HL-60 (cell line): ENCODE results near the gene LRRC42.

Source experiments
- DNase-seq, 2 experiments: peaks; one replicate each; pipeline ENCODE4 v3.0.0-alpha.2; 2010 to 2020; ENCODE audit warnings: low read depth in 1 of 2, low spot score in 1 of 2
- H3K27ac ChIP-seq: fragments of 250-450 bp; sonication (Bioruptor Pico); replicated peaks from 2 replicates; pipeline ENCODE4 v1.5.1; 2020; ENCODE audit warnings: mild to moderate bottlenecking, moderate library complexity
- H3K27me3 ChIP-seq: fragments of 250-450 bp; sonication (Bioruptor Pico); 2 replicates; pipeline ENCODE4 v1.5.1; 2021; ENCODE audit warnings: mild to moderate bottlenecking, moderate library complexity; ENCODE audit not compliant: insufficient read depth, poor library complexity, severe bottlenecking
- H3K4me3 ChIP-seq: replicated peaks from 2 replicates; pipeline ENCODE4 v1.5.1; 2011; ENCODE audit warnings: mild to moderate bottlenecking, control low read depth, low read length; ENCODE audit not compliant: insufficient read depth
- GABPA ChIP-seq: IDR thresholded peaks from 2 replicates; pipeline ENCODE4 v1.6.1; 2012; ENCODE audit warnings: low read depth
- POLR2AphosphoS5 ChIP-seq: IDR thresholded peaks from 2 replicates; pipeline ENCODE4 v1.6.1; 2012; ENCODE audit warnings: low read depth
- REST ChIP-seq: IDR thresholded peaks from 2 replicates; pipeline ENCODE4 v1.6.1; 2012; ENCODE audit warnings: low read depth; ENCODE audit not compliant: insufficient replicate concordance
- SPI1 ChIP-seq: IDR thresholded peaks from 2 replicates; pipeline ENCODE4 v1.6.1; 2012; ENCODE audit warnings: low read depth, mild to moderate bottlenecking, borderline replicate concordance
- TF ChIP-seq, protein P1 (sequence below): IDR thresholded peaks from one replicate; pipeline ENCODE4 v1.5.1; 2011; ENCODE audit warnings: low read length, control low read depth, inconsistent platforms; ENCODE audit not compliant: insufficient read depth

Gene LRRC42

DNA sequence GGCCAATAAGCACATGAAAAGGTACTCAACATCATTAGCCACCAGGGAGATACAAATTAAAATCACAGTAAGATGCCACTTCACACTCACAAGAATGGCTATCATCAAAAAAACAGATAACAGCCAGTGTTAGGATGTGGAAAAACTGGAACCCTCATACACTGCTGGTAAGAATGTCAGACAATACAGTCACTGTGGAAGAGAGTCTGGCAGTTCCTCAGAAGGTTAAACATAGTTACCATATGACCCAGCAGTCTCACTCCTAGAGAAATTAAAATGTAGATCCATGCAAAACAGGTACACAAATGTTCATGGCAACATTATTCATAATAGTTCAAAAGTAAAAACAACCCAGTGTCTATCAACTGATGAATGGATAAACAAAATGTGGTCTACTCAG is 38.6 kb downstream of the LRRC42 start:
- Histone ChIP-seq H3K27ac (no peak overlapping the region), H3K4me3 (no peak overlapping the region), H3K27me3 (no peaks in the 10 kb centered on the region)
- TF ChIP-seq REST (no peak), SPI1 (no peak)
- TF ChIP-seq, protein P1, sequence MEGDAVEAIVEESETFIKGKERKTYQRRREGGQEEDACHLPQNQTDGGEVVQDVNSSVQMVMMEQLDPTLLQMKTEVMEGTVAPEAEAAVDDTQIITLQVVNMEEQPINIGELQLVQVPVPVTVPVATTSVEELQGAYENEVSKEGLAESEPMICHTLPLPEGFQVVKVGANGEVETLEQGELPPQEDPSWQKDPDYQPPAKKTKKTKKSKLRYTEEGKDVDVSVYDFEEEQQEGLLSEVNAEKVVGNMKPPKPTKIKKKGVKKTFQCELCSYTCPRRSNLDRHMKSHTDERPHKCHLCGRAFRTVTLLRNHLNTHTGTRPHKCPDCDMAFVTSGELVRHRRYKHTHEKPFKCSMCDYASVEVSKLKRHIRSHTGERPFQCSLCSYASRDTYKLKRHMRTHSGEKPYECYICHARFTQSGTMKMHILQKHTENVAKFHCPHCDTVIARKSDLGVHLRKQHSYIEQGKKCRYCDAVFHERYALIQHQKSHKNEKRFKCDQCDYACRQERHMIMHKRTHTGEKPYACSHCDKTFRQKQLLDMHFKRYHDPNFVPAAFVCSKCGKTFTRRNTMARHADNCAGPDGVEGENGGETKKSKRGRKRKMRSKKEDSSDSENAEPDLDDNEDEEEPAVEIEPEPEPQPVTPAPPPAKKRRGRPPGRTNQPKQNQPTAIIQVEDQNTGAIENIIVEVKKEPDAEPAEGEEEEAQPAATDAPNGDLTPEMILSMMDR = no peak
- no peak for DNase-seq

GRCh38 chr1:53986458-53986857 is 40.3 kb downstream of the LRRC42 start:
- no peak for TF ChIP-seq POLR2AphosphoS5
- no peak for TF ChIP-seq REST
- no peak for TF ChIP-seq GABPA
- no peak for TF ChIP-seq SPI1
- TF ChIP-seq, protein P1 = no peak
- DNase-seq = no peak
- Histone ChIP-seq H3K27me3 (no peaks in the 10 kb centered on the region), H3K4me3 (no peak overlapping the region), H3K27ac (no peak overlapping the region)

- no peak for DNase-seq
- Histone ChIP-seq H3K4me3 (no peak overlapping the region), H3K27me3 (no peaks in the 10 kb centered on the region), H3K27ac (no peak overlapping the region)
- TF ChIP-seq SPI1 (no peak), GABPA (no peak), POLR2AphosphoS5 (no peak), REST (no peak)
- TF ChIP-seq, protein P1 = no peak
Measured at GRCh38 chr1:53987880-53988279, 41.7 kb downstream of the LRRC42 start.
